GM18861 (cell line): ENCODE results near the gene ALG1L2.
"Not testable (repeated sequence)": the region's sequence is repeated elsewhere in the genome, so short reads cannot be mapped to it uniquely, and the experiment has no call there.

Experiments used
- ATAC-seq: cut with Tn5 transposase; IDR thresholded peaks from one replicate; pipeline ENCODE4 v1.9.1; 2021; ENCODE audit not compliant: unreplicated experiment

ALG1L2 gene

GRCh38 chr3:130081351-130081881, at the start of gene ALG1L2:
ALG1L2 (plus strand) TSS chr3:130081831; CDS start chr3:130082017, 186 bp downstream.
- no peak for ATAC-seq

- ATAC-seq, result not testable (repeated sequence)
Observed at GRCh38 chr3:130037126-130037815, 44.4 kb upstream of the ALG1L2 start.

GRCh38 chr3:130042736-130043135, 38.9 kb upstream of the ALG1L2 start:
- ATAC-seq, result not testable (repeated sequence)

- ATAC-seq, result not testable (repeated sequence)
Observed at GRCh38 chr3:130043658-130044057, 38.0 kb upstream of the ALG1L2 start.

GRCh38 chr3:130044370-130044769, 37.3 kb upstream of the ALG1L2 start:
- no peak for ATAC-seq

GRCh38 chr3:130048726-130049125, 32.9 kb upstream of the ALG1L2 start:
- no peak for ATAC-seq

- not testable (repeated sequence) for ATAC-seq
Observed at GRCh38 chr3:130052366-130052765, 29.3 kb upstream of the ALG1L2 start.

GRCh38 chr3:130052965-130053364, 28.7 kb upstream of the ALG1L2 start:
- not testable (repeated sequence) for ATAC-seq

- ATAC-seq, result not testable (repeated sequence)
Observed at GRCh38 chr3:130057536-130058266, 23.9 kb upstream of the ALG1L2 start.

- ATAC-seq, result not testable (repeated sequence)
Observed at GRCh38 chr3:130058267-130058657, 23.4 kb upstream of the ALG1L2 start.

GRCh38 chr3:130058716-130059115, 22.9 kb upstream of the ALG1L2 start:
- ATAC-seq, result not testable (repeated sequence)

GRCh38 chr3:130059162-130059561, 22.5 kb upstream of the ALG1L2 start:
- not testable (repeated sequence) for ATAC-seq

- no peak for ATAC-seq
Observed at GRCh38 chr3:130073582-130073981, 8.0 kb upstream of the ALG1L2 start.

GRCh38 chr3:130077636-130078035, 4.0 kb upstream of the ALG1L2 start:
- ATAC-seq, result no peak

GRCh38 chr3:130083363-130084090, 1.9 kb downstream of the ALG1L2 start:
- not testable (repeated sequence) for ATAC-seq

- ATAC-seq, result no peak
Observed at GRCh38 chr3:130084436-130084980, 2.9 kb downstream of the ALG1L2 start.

- ATAC-seq, result no peak
Observed at GRCh38 chr3:130085881-130086280, 4.2 kb downstream of the ALG1L2 start.

- ATAC-seq, result not testable (repeated sequence)
Observed at GRCh38 chr3:130086628-130087027, 5.0 kb downstream of the ALG1L2 start.

GRCh38 chr3:130088061-130088460, 6.4 kb downstream of the ALG1L2 start:
- ATAC-seq, result no peak

- ATAC-seq, result not testable (repeated sequence)
Observed at GRCh38 chr3:130090681-130091080, 9.1 kb downstream of the ALG1L2 start.

GRCh38 chr3:130091958-130092357, 10.3 kb downstream of the ALG1L2 start:
- ATAC-seq, result no peak
